HG03097 (cell line): ENCODE results near the gene GRIK3.

Experiments used
- ATAC-seq: cut with Tn5 transposase; IDR thresholded peaks from one replicate; pipeline ENCODE4 v1.9.1; 2021; ENCODE audit not compliant: unreplicated experiment, low FRiP score

Gene GRIK3

GRCh38 chr1:37047542-37047941, 13.2 kb upstream of the GRIK3 start:
- no peak for ATAC-seq

GRCh38 chr1:37043101-37043500, 8.8 kb upstream of the GRIK3 start:
- ATAC-seq = no peak

DNA sequence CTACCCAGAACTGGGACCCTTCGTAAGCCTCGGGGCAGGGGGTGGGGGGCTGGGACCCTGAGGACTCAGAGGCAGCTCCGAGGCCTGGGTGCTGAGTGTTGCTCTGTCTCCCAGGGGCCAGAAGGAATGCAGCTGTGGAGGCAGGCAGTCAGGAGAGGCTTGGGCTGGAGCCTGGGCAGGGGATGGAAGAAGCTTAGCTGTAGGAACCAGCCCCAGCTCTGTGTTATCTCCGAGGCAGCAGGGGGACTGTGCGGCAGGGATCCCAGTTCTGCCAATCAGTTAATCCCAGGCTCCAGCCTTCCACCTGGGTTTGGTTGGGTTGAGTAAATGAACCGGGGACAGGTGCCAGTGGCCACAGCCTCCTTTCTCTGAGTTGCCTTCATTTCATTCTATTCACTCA, 8.2 kb upstream of the GRIK3 start:
- no peak for ATAC-seq

- ATAC-seq = no peak
These were observed 7.2 kb upstream of the GRIK3 start for GRCh38 chr1:37041483-37041882.

GRCh38 chr1:37040773-37041172, 6.5 kb upstream of the GRIK3 start:
- no peak for ATAC-seq

DNA sequence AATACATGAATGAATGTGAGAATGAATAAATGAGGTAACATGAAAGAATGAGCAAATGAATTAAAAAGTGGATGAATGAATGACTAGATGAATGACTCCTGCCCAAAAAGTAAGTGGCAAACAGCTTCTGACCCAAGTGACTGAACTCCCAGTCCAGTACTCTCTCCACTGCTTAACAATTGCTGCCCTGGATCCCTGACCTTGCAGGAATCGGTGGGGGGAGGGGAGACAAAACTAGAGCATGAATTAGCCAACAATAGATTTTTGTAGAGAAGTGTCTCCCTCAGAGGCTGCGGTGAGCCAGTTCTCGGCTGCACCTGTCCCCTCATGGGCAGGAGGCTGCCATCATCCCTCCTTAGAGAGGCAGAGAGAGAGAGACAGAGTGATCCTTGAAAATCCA, 5.9 kb upstream of the GRIK3 start:
- no peak for ATAC-seq

DNA sequence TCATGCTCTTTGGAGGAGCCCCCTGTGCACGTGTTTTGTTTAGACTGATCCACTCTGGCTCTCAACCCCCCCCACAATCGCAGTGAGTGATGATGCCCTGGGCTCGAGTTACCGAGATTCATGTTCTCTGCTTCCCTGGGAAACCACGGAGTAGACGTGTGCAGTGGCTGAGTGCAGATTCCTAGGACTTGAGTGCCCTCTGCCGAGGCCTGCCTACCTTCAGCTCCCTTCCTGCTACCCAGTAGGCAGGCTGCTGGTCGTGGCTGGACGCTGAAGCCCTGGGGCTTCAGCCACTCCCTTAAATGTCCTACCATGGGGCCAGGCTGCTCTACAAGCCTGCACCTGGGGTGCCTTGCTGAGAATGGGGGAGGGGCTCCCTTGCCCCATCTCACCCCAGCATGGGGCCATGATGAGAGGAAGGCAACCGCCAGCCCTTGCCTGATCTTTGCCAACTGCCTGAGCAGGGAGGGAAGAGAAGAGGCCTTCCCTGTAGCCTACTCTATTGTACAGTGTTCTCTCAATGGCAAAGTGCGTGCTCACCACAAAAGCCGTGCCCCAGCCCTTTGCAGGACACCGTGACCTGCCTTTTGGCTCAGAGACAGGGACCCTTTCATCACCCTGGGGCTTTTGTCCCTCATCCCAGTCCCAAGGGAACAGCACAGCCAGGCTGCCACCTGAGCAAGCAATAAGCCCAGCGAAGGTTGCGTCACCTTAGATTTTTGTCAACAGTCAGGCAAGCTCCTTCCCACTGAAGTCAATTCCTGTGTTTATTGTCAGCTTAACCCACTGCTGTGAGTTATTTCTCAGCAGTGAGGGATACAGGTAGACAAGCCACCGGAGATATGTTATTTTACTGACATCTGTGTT, 4.1 kb upstream of the GRIK3 start:
- ATAC-seq = no peak

- ATAC-seq = no peak
These were observed 3.4 kb upstream of the GRIK3 start for GRCh38 chr1:37037690-37038089.

DNA sequence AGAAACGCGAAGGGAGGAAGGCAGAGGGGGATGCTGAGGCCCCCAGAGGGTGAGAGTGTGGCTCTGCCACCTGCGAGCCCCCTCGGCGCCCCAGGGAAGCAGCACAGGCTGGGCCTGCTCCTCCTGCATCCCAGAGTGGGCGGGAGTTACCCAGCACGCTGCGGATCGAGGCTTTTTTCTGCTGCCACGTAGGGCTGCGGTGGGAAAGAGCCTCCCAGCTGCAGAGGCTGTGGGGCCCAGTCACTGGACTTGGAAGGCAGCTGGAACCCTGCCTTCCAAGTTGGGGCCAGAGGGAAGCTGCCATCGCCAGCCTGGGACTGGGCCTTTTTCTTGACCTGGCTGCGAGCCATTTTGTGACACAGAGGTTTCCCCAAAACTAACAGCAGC, 2.3 kb upstream of the GRIK3 start:
- no peak for ATAC-seq

- no peak for ATAC-seq
These were observed 1.7 kb upstream of the GRIK3 start for GRCh38 chr1:37035796-37036666.

DNA sequence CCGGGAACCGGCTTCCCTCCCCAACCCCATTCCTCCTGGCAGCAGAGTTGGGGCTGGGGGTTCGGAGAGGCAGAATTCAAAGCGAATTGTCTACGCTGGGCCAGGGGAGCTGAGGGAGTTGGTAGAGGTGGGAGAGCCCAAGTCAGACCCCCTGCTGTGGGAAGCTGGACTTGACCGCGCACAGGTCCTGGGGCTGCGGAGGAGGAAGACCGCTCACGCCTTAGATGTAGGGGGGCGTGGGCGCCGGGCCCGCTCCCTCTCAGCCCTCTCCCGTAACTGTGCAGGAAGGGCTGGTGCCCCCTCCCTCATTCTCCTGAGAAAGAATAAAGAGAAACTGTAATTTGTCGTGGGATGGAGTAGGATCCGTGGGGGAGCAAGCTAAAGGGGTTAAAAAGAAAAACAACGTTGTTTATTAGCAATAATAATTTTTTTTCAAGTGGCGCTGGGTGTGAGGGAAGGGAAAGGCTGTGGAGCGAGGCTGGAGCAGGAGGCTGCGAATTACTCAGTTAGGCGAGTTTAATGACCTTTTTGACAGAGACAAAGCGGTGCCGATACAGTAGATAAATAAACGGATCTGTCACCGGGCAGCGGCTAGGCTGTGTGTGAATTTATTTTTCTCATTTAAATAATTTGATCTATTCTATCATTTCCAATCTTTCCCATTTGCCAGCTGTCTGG, 838 bp upstream of the GRIK3 start:
- ATAC-seq = no peak

DNA sequence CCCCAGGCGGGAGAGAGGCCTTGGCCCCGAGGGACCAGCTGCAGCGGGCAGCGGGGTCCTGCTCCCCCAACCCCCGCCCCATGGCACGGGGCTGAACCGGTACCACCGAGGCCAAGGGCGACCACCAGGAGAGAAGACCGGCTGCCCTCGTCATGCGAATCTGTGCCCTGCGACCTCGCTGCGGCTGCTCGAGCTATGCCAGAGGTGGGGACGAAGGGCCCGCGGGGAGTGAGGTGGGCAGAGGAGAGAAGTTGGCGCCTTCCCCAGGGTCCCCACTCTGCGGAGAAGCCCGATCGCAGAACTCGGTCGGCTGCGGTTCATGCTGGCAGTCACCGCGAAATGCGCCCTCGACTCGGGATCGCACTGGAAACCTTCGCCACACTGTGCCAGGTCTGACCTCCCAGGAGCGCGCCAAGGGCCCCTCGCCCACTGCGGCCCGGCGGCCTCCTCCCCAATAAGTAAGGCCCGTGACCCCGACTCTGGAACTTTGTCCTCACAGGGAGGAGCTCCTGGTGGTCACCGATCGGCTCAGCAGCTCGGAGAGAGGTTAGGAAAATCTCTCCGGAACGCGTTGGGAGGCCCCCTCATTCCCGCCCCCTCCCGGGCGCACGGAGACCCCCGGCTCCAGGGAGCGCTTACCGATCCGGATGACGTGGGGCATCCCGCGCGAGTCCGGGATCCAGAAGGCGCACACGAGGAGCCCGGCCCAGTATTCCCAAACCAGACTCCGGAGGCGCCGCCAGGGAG, 787 bp downstream of the GRIK3 start:
- no peak for ATAC-seq

- no peak for ATAC-seq
These were observed 1.5 kb downstream of the GRIK3 start for GRCh38 chr1:37032660-37033354.

DNA sequence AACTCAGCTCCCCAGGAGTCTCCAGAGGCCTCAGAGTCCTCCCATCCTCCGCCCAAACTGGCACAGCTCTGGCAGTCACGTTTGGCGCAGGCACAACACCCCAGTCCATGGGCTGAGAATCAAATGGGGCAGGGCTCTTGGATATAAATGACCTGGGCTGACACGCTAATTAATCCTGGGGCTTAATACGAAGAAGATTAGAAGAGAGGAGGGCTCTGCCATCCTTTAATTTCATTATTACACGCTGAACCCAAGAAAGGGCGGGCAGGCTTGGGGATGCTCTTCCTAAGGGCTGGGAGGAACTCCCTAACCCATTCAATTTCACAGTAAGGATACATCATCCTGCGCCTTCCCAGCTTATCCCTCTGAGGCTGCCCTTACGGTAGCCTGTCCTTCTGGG, 2.4 kb downstream of the GRIK3 start:
- ATAC-seq = no peak

GRCh38 chr1:37031429-37031828, 2.9 kb downstream of the GRIK3 start:
- no peak for ATAC-seq

- ATAC-seq = no peak
These were observed 5.2 kb downstream of the GRIK3 start for GRCh38 chr1:37028981-37029617.

DNA sequence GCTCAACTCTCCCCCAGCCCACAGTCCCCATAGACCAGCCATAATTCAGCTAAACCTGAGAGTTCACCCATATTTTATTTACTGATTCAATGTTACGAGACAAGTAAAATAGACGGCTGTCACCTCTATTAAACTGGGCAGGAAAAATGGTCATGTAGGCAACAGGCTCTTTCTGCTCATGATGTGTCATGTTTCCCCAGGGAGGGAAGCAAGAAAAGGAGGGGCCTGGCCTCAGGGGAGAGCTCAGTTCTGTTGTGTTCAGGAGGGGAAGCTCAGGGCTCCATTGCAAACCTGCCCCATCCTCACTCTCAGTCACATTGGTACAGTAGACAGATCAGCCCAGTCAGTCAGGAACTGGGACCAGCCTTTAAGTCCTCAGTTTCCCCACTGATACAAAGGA, 12.8 kb downstream of the GRIK3 start:
- ATAC-seq = no peak

DNA sequence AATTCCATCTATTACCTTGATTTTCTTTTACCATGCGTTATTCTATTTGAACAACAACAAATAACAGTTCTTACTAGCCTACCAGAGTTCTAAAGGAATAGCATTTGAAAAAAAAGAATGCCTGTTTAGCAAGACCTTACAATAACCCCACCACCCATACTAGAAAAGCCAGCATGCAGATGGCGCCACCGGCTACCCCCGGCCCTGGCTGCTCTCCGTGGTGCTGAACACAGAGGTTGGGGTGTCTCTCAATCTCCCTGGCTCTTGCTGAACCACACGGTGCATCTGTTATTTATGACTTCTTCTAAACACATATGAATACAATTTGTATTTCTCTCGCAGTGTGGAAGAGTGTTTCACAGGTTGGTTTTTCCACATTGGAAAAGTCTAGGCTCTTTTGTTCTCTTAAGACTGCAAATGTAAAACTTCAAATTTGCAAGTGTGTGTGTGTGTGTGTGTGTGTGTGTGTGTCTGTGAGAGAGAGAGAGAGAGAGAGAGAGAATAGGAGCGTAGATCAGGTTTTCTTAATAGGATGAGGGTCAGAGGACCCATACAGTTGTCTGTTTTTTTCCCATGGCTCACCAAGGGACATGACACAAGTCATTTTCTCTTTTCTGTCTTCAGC, 13.6 kb downstream of the GRIK3 start:
- no peak for ATAC-seq

DNA sequence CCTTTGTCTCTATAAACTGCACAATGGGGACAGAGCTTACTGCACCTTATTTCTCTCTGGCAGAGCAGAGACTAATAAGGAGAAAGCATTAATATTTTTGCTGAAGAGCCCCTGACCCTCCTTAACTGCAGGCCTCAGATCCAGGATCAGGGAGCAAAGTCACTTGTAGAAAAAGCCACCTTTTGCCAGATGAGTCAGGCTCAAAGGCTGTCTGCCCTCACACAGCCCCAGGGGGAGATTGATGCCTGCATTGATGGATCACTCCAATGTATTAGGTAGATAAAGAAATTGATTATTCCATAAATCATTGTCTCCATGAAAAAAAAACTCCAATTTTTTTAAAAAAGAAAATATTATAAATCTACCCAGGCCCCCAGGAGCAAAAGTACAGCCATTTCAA, 15.8 kb downstream of the GRIK3 start:
- ATAC-seq = no peak
